HepG2 (cell line): Measurements from ENCODE around the gene CCR2. TPM values are rescaled to one million over a fixed set of nuclear protein-coding genes. Genes with fewer than 3 reads are reported as not detected.

Experiments
- ATAC-seq: fragments of 200-7000 bp; cut with Tn5 transposase; 3 replicates; pipeline ENCODE4 v1.9.1; 2020; ENCODE audit warnings: mild to moderate bottlenecking, moderate library complexity
- BruUV-seq: library from RNA; stranded (reverse); fragments of 400-500 nt; replicated peaks from 2 replicates; lab custom pipeline; 2021; lab: Mats Ljungman, UMichigan
- CTCF ChIA-PET: fragments of 300-600 bp; formaldehyde crosslinking; extraction: SDS; loops from one replicate; lab custom pipeline; 2021; ENCODE audit warnings: low total read pairs, inconsistent platforms, low intra/inter-chr PET ratio; lab: Yijun Ruan, JAX
- POLR2A ChIA-PET: fragments of 350-600 bp; sonication (Branson Sonifier 250); formaldehyde crosslinking; loops from one replicate; lab custom pipeline; 2020; ENCODE audit warnings: antibody characterized with exemption, inconsistent platforms; lab: Yijun Ruan, JAX
- DNase-seq: peaks from one replicate; pipeline ENCODE4 v3.0.0-alpha.2; 2015; ENCODE audit warnings: low spot score
- FAIRE-seq: peaks from 3 replicates; lab custom pipeline; 2011; peaks lifted over from hg19 to GRCh38; lab: Jason Lieb, UNC
- H2AFZ ChIP-seq: one replicate; pipeline ENCODE4 v1.6.1; 2011; ENCODE audit warnings: low read length, inconsistent platforms
- H3K27ac ChIP-seq: fragments of 300-600 bp; 3 replicates; pipeline ENCODE4 v1.8.0; 2011; ENCODE audit warnings: mixed run types, mild to moderate bottlenecking, mixed read lengths, low read length, inconsistent platforms; ENCODE audit not compliant: insufficient read depth; ENCODE audit errors: extremely low read length
- H3K27me3 ChIP-seq, 2 experiments: fragments of 200-600 bp in 1 of 2; 2 replicates in 1 of 2; 3 replicates in 1 of 2; pipeline versions ENCODE4 v1.6.0 to v1.8.0; 2011; ENCODE audit warnings: low read length in 2 of 2, mild to moderate bottlenecking in 2 of 2, moderate library complexity in 2 of 2, inconsistent platforms in 1 of 2; ENCODE audit not compliant: insufficient read depth in 2 of 2, control insufficient read depth in 1 of 2
- H3K36me3 ChIP-seq, 2 experiments: fragments of 200-600 bp in 1 of 2; replicated peaks in 1 of 2; 2 replicates in 1 of 2; 3 replicates in 1 of 2; pipeline versions ENCODE4 v1.5.1 to v1.8.0; 2011; ENCODE audit warnings: low read length in 2 of 2, inconsistent platforms in 1 of 2; ENCODE audit not compliant: insufficient read depth in 2 of 2, control insufficient read depth in 1 of 2
- H3K4me1 ChIP-seq: 2 replicates; pipeline ENCODE4 v1.5.1; 2012; ENCODE audit warnings: low read length, inconsistent platforms; ENCODE audit not compliant: insufficient read depth
- H3K4me2 ChIP-seq: 2 replicates; pipeline ENCODE4 v1.6.0; 2011; ENCODE audit warnings: low read depth, low read length, inconsistent platforms
- H3K4me3 ChIP-seq, 3 experiments: fragments of 200-600 bp in 1 of 3; sonication (generic), shearing (Covaris generic) in 1 of 3; replicated peaks in 1 of 3; 2 replicates each; pipeline ENCODE4 v1.5.1; 2011 to 2016; ENCODE audit warnings: low read length in 3 of 3, inconsistent platforms in 2 of 3, low read depth in 2 of 3, mild to moderate bottlenecking in 2 of 3, control low read depth in 1 of 3, mixed read lengths in 1 of 3; ENCODE audit not compliant: insufficient read depth in 1 of 3
- H3K79me2 ChIP-seq: one replicate; pipeline ENCODE4 v1.6.1; 2011; ENCODE audit warnings: low read length, inconsistent platforms; ENCODE audit not compliant: insufficient read depth
- H3K9ac ChIP-seq: 2 replicates; pipeline ENCODE4 v1.6.0; 2011; ENCODE audit warnings: mild to moderate bottlenecking, low read depth, low read length, inconsistent platforms; ENCODE audit not compliant: insufficient read depth
- H3K9me3 ChIP-seq: 2 replicates; pipeline ENCODE4 v1.5.1; 2012; ENCODE audit warnings: mild to moderate bottlenecking, low read length
- H4K20me1 ChIP-seq: 2 replicates; pipeline ENCODE4 v1.6.0; 2011; ENCODE audit warnings: inconsistent platforms, mild to moderate bottlenecking, low read length, moderate library complexity; ENCODE audit not compliant: insufficient read depth
- ATF1 ChIP-seq: IDR thresholded peaks from 2 replicates; pipeline ENCODE4 v1.6.1; 2016; ENCODE audit warnings: mild to moderate bottlenecking, control low read depth
- CTCF ChIP-seq: sonication (generic); formaldehyde crosslinking; IDR thresholded peaks from 2 replicates; pipeline ENCODE4 v1.5.0; 2020; ENCODE audit warnings: mild to moderate bottlenecking, missing genetic modification reagents, moderate library complexity
- DMTF1 ChIP-seq: sonication (generic); formaldehyde crosslinking; IDR thresholded peaks from 2 replicates; pipeline ENCODE4 v1.4.0; 2020; ENCODE audit warnings: mild to moderate bottlenecking, missing genetic modification reagents
- FOXK1 ChIP-seq: sonication (generic); formaldehyde crosslinking; IDR thresholded peaks from 2 replicates; pipeline ENCODE4 v1.4.0; 2020; ENCODE audit warnings: low read depth, missing genetic modification reagents, borderline replicate concordance
- JUND ChIP-seq: sonication (generic); formaldehyde crosslinking; IDR thresholded peaks from 2 replicates; pipeline ENCODE4 v1.8.0; 2022; ENCODE audit warnings: mild to moderate bottlenecking, missing genetic modification reagents
- KDM6A ChIP-seq: IDR thresholded peaks from 2 replicates; pipeline ENCODE4 v1.6.1; 2016; ENCODE audit warnings: low read depth
- KMT2A ChIP-seq: sonication (generic); formaldehyde crosslinking; IDR thresholded peaks from 2 replicates; pipeline ENCODE4 v1.4.0; 2020; ENCODE audit warnings: missing genetic modification reagents
- MAFG ChIP-seq: sonication (generic); formaldehyde crosslinking; IDR thresholded peaks from 2 replicates; pipeline ENCODE4 v1.5.1; 2020; ENCODE audit warnings: mild to moderate bottlenecking, missing genetic modification reagents
- POLR2AphosphoS2 ChIP-seq: IDR thresholded peaks from 2 replicates; pipeline ENCODE4 v1.6.1; 2011; ENCODE audit warnings: low read depth, low read length, improper control_type of control experiment
- REST ChIP-seq, 2 experiments: IDR thresholded peaks; 2 replicates each; pipeline ENCODE4 v1.6.1; 2011 to 2012; ENCODE audit warnings: low read length in 2 of 2, borderline replicate concordance in 1 of 2, low read depth in 1 of 2, mild to moderate bottlenecking in 1 of 2, moderate library complexity in 1 of 2
- SMC3 ChIP-seq: IDR thresholded peaks from 2 replicates; pipeline ENCODE4 v1.6.1; 2011; ENCODE audit warnings: low read length, improper control_type of control experiment
- STAG1 ChIP-seq: sonication (generic); formaldehyde crosslinking; IDR thresholded peaks from 2 replicates; pipeline ENCODE4 v1.4.0; 2020; ENCODE audit warnings: missing genetic modification reagents
- TAF15 ChIP-seq: fragments of 200-400 bp; formaldehyde crosslinking; IDR thresholded peaks from one replicate; pipeline ENCODE4 v1.6.1; 2018; ENCODE audit warnings: mild to moderate bottlenecking, low read depth, low read length; ENCODE audit not compliant: poor library complexity, severe bottlenecking
- TBX2 ChIP-seq: sonication (generic); formaldehyde crosslinking; IDR thresholded peaks from 2 replicates; pipeline ENCODE4 v1.5.0; 2020; ENCODE audit warnings: missing genetic modification reagents, mild to moderate bottlenecking, borderline replicate concordance
- ZIK1 ChIP-seq: sonication (generic); formaldehyde crosslinking; IDR thresholded peaks from 2 replicates; pipeline ENCODE4 v1.5.0; 2020; ENCODE audit warnings: mild to moderate bottlenecking, low read depth, missing genetic modification reagents, borderline replicate concordance
- ZNF501 ChIP-seq: sonication (generic); formaldehyde crosslinking; IDR thresholded peaks from 2 replicates; pipeline ENCODE4 v1.5.1; 2020; ENCODE audit warnings: mild to moderate bottlenecking, moderate library complexity, missing genetic modification reagents
- ZNF510 ChIP-seq: sonication (generic); formaldehyde crosslinking; IDR thresholded peaks from 2 replicates; pipeline ENCODE4 v1.4.0; 2020; ENCODE audit warnings: low read depth, mild to moderate bottlenecking, missing genetic modification reagents
- WGBS: methylation state at CpG from one replicate; pipeline ENCODE4 v1.1.6; 2017; ENCODE audit warnings: low lambda C conversion rate; 5-methylcytosine and 5-hydroxymethylcytosine counted together
- in situ Hi-C: cut with HindIII; loops from 2 replicates; pipeline ENCODE4 v1.10.0; 2017; ENCODE audit warnings: low pct_unique_long_range_greater_than_20kb; ENCODE audit not compliant: extremely low pct_ligation_motif_present
- intact Hi-C: fragments of 100-400 bp; cut with micrococcal nuclease; formaldehyde crosslinking; loops from one replicate; pipeline ENCODE4 v1.10.0; 2022; ENCODE audit not compliant: unreplicated experiment
- polyA plus RNA-seq, 8 experiments: library from polyadenylated mRNA; depleted of rRNA in 3 of 8; stranded (reverse) in 7 of 8; unstranded in 1 of 8; fragments of >200 nt; fragmentation: Illumina TruSeq in 4 of 8; extraction: Trizol in 4 of 8; gene quantifications; 2 replicates each; pipeline versions ENCODE4 v1.2.1 to v1.2.3, GENCODE V29; 2011 to 2016; ENCODE audit warnings: low read depth in 4 of 8, missing spikeins in 1 of 8, mixed read lengths in 1 of 8; ENCODE audit not compliant: insufficient read depth in 1 of 8
- total RNA-seq, 5 experiments: library from RNA; depleted of rRNA; stranded (reverse); fragments of >200 nt; fragmentation: Illumina TruSeq; extraction: Trizol; gene quantifications; 2 replicates each; pipeline ENCODE4 v1.2.3, GENCODE V29; 2016; ENCODE audit warnings: low read depth in 1 of 5

CCR2 gene
- total and polyA plus RNA-seq, 2 of the 13 experiments (the other 11 are each of a cell fraction or from before 2014, with no cell fraction given): not detected

DNA sequence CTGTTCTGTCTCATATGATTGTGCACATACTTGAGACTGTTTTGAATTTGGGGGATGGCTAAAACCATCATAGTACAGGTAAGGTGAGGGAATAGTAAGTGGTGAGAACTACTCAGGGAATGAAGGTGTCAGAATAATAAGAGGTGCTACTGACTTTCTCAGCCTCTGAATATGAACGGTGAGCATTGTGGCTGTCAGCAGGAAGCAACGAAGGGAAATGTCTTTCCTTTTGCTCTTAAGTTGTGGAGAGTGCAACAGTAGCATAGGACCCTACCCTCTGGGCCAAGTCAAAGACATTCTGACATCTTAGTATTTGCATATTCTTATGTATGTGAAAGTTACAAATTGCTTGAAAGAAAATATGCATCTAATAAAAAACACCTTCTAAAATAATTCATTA is 21.9 kb downstream of the CCR2 start (continued):
- no peak for TF ChIP-seq DMTF1 (CRISPR knock-in tag)
- no peak for TF ChIP-seq ZNF501 (CRISPR knock-in tag)
- TF ChIP-seq JUND (CRISPR knock-in tag): no peak
- TF ChIP-seq ZNF510: no peak
- TF ChIP-seq KDM6A (CRISPR knock-in tag): no peak
- TF ChIP-seq ATF1: no peak
- no peak for TF ChIP-seq TBX2

GRCh38 chr3:46378426-46378942 is 24.6 kb downstream of the CCR2 start:
- POLR2A ChIA-PET: no interaction called here
- Histone ChIP-seq H3K27me3 (peaks cover 3 to 5% of the 10 kb centered on the region in 2 experiments; a peak in 4 of 5 replicates), H3K4me1 (no peaks in the 10 kb centered on the region), H3K4me2 (no peak overlapping the region), H3K79me2 (no peaks in the 10 kb centered on the region), H4K20me1 (no peaks in the 10 kb centered on the region), H2AFZ (no peak overlapping the region), H3K9me3 (no peaks in the 10 kb centered on the region), H3K4me3 (no peak overlapping the region), H3K9ac (no peak overlapping the region), H3K36me3 (no peaks in the 10 kb centered on the region), H3K27ac (no peak overlapping the region)
- CTCF ChIA-PET: interaction anchor here (2.2 kb wide), 1 partner anchor 102 kb away, joined by 16 read pairs; no protein-coding TSS in a partner anchor
- intact Hi-C loops (no loop called here), in situ Hi-C loops (no loop called here)
- FAIRE-seq (peak; percentile 64), ATAC-seq (peak; percentile 84), DNase-seq (peak; percentile 27)
- 23% methylated on average over 8 of the region's 8 CpGs for WGBS
- BruUV-seq: no TSS peak
- TF ChIP-seq POLR2AphosphoS2 (no peak), CTCF (CRISPR knock-in tag) (peak; percentile 80), MAFG (CRISPR knock-in tag) (no peak), KMT2A (CRISPR knock-in tag) (no peak), REST (IDR thresholded peaks at IDR 0.05; ENCODE audit: borderline replicate concordance in 1 of 2, low read depth in 1 of 2, low read length in 2 of 2) (no peak), STAG1 (peak; percentile 75), SMC3 (peak; percentile 45; the same call in 1 of the 2 replicates), FOXK1 (CRISPR knock-in tag) (no peak), TAF15 (no peak), ZIK1 (CRISPR knock-in tag) (no peak)
